Endothelial cell of umbilical vein (primary cell): ENCODE data around the gene AMBP.

Experiments
- CTCF ChIP-seq, 2 donors: IDR thresholded peaks; 1 replicate in 1 of 2; 2 replicates in 1 of 2; pipeline ENCODE4 v1.5.1; 2011; ENCODE audit warnings: low read length in 2 of 2, mild to moderate bottlenecking in 2 of 2, moderate library complexity in 2 of 2, control low read depth in 1 of 2, inconsistent platforms in 1 of 2, low read depth in 1 of 2; ENCODE audit not compliant: insufficient read depth in 1 of 2; ENCODE audit errors: extremely low read depth in 1 of 2
- EZH2 ChIP-seq: IDR thresholded peaks from 2 replicates; pipeline ENCODE4 v1.6.1; 2012; ENCODE audit warnings: borderline replicate concordance, low read depth, mild to moderate bottlenecking, moderate library complexity, low read length, inconsistent platforms; ENCODE audit not compliant: severe bottlenecking
- POLR2A ChIP-seq: IDR thresholded peaks from 2 replicates; pipeline ENCODE4 v1.6.1; 2012; ENCODE audit warnings: low read depth, mild to moderate bottlenecking, control low read depth, low read length
- POLR2AphosphoS5 ChIP-seq: IDR thresholded peaks from 2 replicates; pipeline ENCODE4 v1.6.1; 2012; ENCODE audit warnings: low read depth, mild to moderate bottlenecking, control low read depth, low read length, moderate library complexity; ENCODE audit not compliant: insufficient read depth

GRCh38 chr9:114088571-114089170 is 10.6 kb upstream of the AMBP start:
- no peak for TF ChIP-seq EZH2
- TF ChIP-seq POLR2A = no peak
- no peak for TF ChIP-seq CTCF (IDR thresholded peaks at IDR 0.05; ENCODE audit: extremely low read depth in 1 of 2, insufficient read depth in 1 of 2, low read depth in 1 of 2, low read length in 2 of 2)
- TF ChIP-seq POLR2AphosphoS5 = no peak
